GM12872 (cell line): Measurements from ENCODE around the gene PTAR1.

ENCODE experiments used
- CTCF ChIP-seq: IDR thresholded peaks from 3 replicates; pipeline ENCODE4 v1.5.1; 2011; ENCODE audit warnings: low read depth, mild to moderate bottlenecking, low read length, moderate library complexity; ENCODE audit not compliant: insufficient read depth

The PTAR1 gene

DNA sequence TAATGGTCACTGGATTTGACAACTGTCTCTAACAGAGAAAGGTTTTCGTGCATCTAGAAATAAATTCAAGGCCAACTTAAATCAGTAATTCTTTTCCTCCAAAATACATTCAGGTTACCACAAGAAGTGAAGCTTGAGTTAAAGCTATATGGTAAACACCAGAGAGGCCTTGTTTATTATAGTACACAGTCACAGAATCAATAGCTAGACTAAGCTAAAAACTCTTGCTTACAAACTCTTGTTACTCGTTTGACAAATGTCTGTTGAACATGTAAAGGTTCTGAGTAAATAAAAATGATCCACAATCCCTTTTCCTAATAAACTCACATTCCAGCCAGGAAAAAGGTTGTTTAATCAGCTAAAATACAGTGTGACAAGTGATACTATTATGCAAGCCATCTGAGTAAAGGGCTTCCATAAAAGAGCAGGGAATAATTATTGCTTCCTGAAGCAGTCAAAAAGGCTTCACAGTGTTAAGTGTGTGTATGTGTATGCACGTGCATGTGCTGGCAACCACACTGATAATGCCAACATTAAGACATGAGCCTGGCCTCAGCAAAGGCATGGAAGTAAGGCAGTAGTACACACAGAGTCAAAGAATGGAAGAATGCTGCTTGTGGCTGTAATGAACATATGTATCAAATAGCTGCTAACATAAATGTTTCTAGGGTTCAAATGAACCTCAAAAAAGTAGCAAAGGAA lies 12.8 kb downstream of the PTAR1 start:
- no peak for TF ChIP-seq CTCF

DNA sequence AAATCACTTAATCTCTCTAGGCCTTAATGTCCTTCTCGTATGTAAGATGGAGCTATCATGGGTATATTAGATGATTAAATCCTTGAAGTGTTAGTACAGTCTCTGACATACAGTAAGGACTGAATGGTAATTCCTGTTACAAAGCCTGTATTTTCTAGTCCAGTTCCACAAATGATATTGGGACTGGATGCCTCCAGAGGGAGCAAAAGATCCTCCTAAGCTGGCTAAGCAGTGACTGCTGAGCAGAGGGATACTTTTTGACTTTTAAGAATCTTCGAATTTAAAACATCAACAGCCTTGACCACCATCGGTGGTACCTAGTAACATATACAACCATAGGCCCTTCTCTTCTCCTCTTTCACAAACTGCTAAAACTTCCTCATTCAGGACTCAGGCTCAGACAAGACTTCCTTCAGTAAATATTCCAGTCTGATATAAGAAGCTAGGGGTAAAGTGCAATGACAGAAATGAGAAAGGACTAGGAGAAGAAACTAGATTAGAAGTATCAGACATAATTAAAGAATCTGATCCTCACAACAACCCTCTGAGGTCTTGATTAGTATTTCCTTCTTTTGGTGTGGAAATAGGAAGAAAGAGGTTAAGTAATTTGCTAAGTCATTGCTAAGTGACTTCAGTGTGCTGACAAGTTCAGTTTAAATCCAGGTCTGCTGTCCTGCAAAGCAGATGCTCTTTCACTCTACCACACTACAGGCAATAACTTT lies 13.9 kb downstream of the PTAR1 start:
- no peak for TF ChIP-seq CTCF

GRCh38 chr9:69744688-69745380 lies 15.0 kb downstream of the PTAR1 start:
- TF ChIP-seq CTCF: no peak

GRCh38 chr9:69743930-69744329 lies 15.9 kb downstream of the PTAR1 start:
- no peak for TF ChIP-seq CTCF

- no peak for TF ChIP-seq CTCF
These were observed 18.8 kb downstream of the PTAR1 start for GRCh38 chr9:69740872-69741505.

- no peak for TF ChIP-seq CTCF
These were observed 28.5 kb downstream of the PTAR1 start for GRCh38 chr9:69731348-69731747.

GRCh38 chr9:69719983-69720382 lies 39.8 kb downstream of the PTAR1 start:
- no peak for TF ChIP-seq CTCF
